Measurements from ENCODE around the gene NTRK1.

Gene NTRK1

GRCh38 chr1:156874142-156874541 is 13.5 kb downstream of the NTRK1 start:
- FAIRE-seq = no peak
- no peak for TF ChIP-seq TAF1 (IDR thresholded peaks at IDR 0.05; ENCODE audit: low read depth, low read length)
- no peak for TF ChIP-seq POU2F2 (IDR thresholded peaks at IDR 0.05; ENCODE audit: low read depth, low read length)
- no peak for TF ChIP-seq POLR2A (IDR thresholded peaks at IDR 0.05; ENCODE audit: low read depth, low read length)
- no peak for TF ChIP-seq PAX5 (IDR thresholded peaks at IDR 0.05; ENCODE audit: insufficient read depth, low read length, severe bottlenecking)
- no peak for TF ChIP-seq SPI1 (IDR thresholded peaks at IDR 0.05; ENCODE audit: low read depth, low read length)
- no peak for TF ChIP-seq POLR2AphosphoS5 (IDR thresholded peaks at IDR 0.05; ENCODE audit: low read depth, low read length)

GRCh38 chr1:156874572-156875340 is 14.1 kb downstream of the NTRK1 start:
- no peak for FAIRE-seq
- TF ChIP-seq POLR2AphosphoS5 (IDR thresholded peaks at IDR 0.05; ENCODE audit: low read depth, low read length) = no peak
- no peak for TF ChIP-seq PAX5 (IDR thresholded peaks at IDR 0.05; ENCODE audit: insufficient read depth, low read length, severe bottlenecking)
- DNase-seq (ENCODE audit: insufficient read length, low spot score) = no peak

More at GRCh38 chr1:156874142-156874541, 13.5 kb downstream of the NTRK1 start:
- DNase-seq (ENCODE audit: insufficient read length, low spot score) = no peak

GRCh38 chr1:156875341-156875615 is 14.6 kb downstream of the NTRK1 start:
- TF ChIP-seq SPI1 (IDR thresholded peaks at IDR 0.05; ENCODE audit: low read depth, low read length) (no peak), POLR2A (IDR thresholded peaks at IDR 0.05; ENCODE audit: low read depth, low read length) (no peak), POU2F2 (IDR thresholded peaks at IDR 0.05; ENCODE audit: low read depth, low read length) (no peak), POLR2AphosphoS5 (IDR thresholded peaks at IDR 0.05; ENCODE audit: low read depth, low read length) (no peak), PAX5 (IDR thresholded peaks at IDR 0.05; ENCODE audit: insufficient read depth, low read length, severe bottlenecking) (no peak), TAF1 (IDR thresholded peaks at IDR 0.05; ENCODE audit: low read depth, low read length) (no peak)
- no peak for FAIRE-seq
- DNase-seq (ENCODE audit: insufficient read length, low spot score) = no peak

- DNase-seq (ENCODE audit: insufficient read length, low spot score) = no peak
- no peak for FAIRE-seq
- TF ChIP-seq SPI1 (IDR thresholded peaks at IDR 0.05; ENCODE audit: low read depth, low read length) (no peak), TAF1 (IDR thresholded peaks at IDR 0.05; ENCODE audit: low read depth, low read length) (no peak), POLR2AphosphoS5 (IDR thresholded peaks at IDR 0.05; ENCODE audit: low read depth, low read length) (no peak), POLR2A (IDR thresholded peaks at IDR 0.05; ENCODE audit: low read depth, low read length) (no peak), POU2F2 (IDR thresholded peaks at IDR 0.05; ENCODE audit: low read depth, low read length) (no peak)
These were observed 15.6 kb downstream of the NTRK1 start for GRCh38 chr1:156876281-156876680.

GRCh38 chr1:156877433-156878170 is 16.9 kb downstream of the NTRK1 start:
- TF ChIP-seq POLR2AphosphoS5 (IDR thresholded peaks at IDR 0.05; ENCODE audit: low read depth, low read length) = no peak
- no peak for TF ChIP-seq PAX5 (IDR thresholded peaks at IDR 0.05; ENCODE audit: insufficient read depth, low read length, severe bottlenecking)
- TF ChIP-seq SPI1 (IDR thresholded peaks at IDR 0.05; ENCODE audit: low read depth, low read length) = no peak
- TF ChIP-seq POLR2A (IDR thresholded peaks at IDR 0.05; ENCODE audit: low read depth, low read length) = no peak
- TF ChIP-seq POU2F2 (IDR thresholded peaks at IDR 0.05; ENCODE audit: low read depth, low read length) = no peak
- no peak for TF ChIP-seq TAF1 (IDR thresholded peaks at IDR 0.05; ENCODE audit: low read depth, low read length)
- FAIRE-seq (no peak), DNase-seq (ENCODE audit: insufficient read length, low spot score) (no peak)

GRCh38 chr1:156879876-156880275 is 19.2 kb downstream of the NTRK1 start:
- TF ChIP-seq SPI1 (IDR thresholded peaks at IDR 0.05; ENCODE audit: low read depth, low read length) (no peak), POLR2A (IDR thresholded peaks at IDR 0.05; ENCODE audit: low read depth, low read length) (no peak), TAF1 (IDR thresholded peaks at IDR 0.05; ENCODE audit: low read depth, low read length) (no peak), POLR2AphosphoS5 (IDR thresholded peaks at IDR 0.05; ENCODE audit: low read depth, low read length) (no peak), POU2F2 (IDR thresholded peaks at IDR 0.05; ENCODE audit: low read depth, low read length) (no peak), PAX5 (IDR thresholded peaks at IDR 0.05; ENCODE audit: insufficient read depth, low read length, severe bottlenecking) (no peak)
- DNase-seq (ENCODE audit: insufficient read length, low spot score) (no peak), FAIRE-seq (no peak)

GRCh38 chr1:156880473-156880872 is 19.8 kb downstream of the NTRK1 start:
- TF ChIP-seq SPI1 (IDR thresholded peaks at IDR 0.05; ENCODE audit: low read depth, low read length) (no peak), POLR2AphosphoS5 (IDR thresholded peaks at IDR 0.05; ENCODE audit: low read depth, low read length) (no peak), TAF1 (IDR thresholded peaks at IDR 0.05; ENCODE audit: low read depth, low read length) (no peak), POU2F2 (IDR thresholded peaks at IDR 0.05; ENCODE audit: low read depth, low read length) (no peak), PAX5 (IDR thresholded peaks at IDR 0.05; ENCODE audit: insufficient read depth, low read length, severe bottlenecking) (no peak), POLR2A (IDR thresholded peaks at IDR 0.05; ENCODE audit: low read depth, low read length) (no peak)
- FAIRE-seq (no peak), DNase-seq (ENCODE audit: insufficient read length, low spot score) (no peak)

- FAIRE-seq (no peak), DNase-seq (ENCODE audit: insufficient read length, low spot score) (no peak)
- no peak for TF ChIP-seq POLR2A (IDR thresholded peaks at IDR 0.05; ENCODE audit: low read depth, low read length)
- no peak for TF ChIP-seq POLR2AphosphoS5 (IDR thresholded peaks at IDR 0.05; ENCODE audit: low read depth, low read length)
- no peak for TF ChIP-seq TAF1 (IDR thresholded peaks at IDR 0.05; ENCODE audit: low read depth, low read length)
- no peak for TF ChIP-seq POU2F2 (IDR thresholded peaks at IDR 0.05; ENCODE audit: low read depth, low read length)
- TF ChIP-seq PAX5 (IDR thresholded peaks at IDR 0.05; ENCODE audit: insufficient read depth, low read length, severe bottlenecking) = no peak
- TF ChIP-seq SPI1 (IDR thresholded peaks at IDR 0.05; ENCODE audit: low read depth, low read length) = no peak
These were observed 20.4 kb downstream of the NTRK1 start for GRCh38 chr1:156881101-156881500.

GRCh38 chr1:156881663-156882062 is 21.0 kb downstream of the NTRK1 start:
- FAIRE-seq = no peak
- TF ChIP-seq SPI1 (IDR thresholded peaks at IDR 0.05; ENCODE audit: low read depth, low read length) = no peak
- TF ChIP-seq PAX5 (IDR thresholded peaks at IDR 0.05; ENCODE audit: insufficient read depth, low read length, severe bottlenecking) = no peak
- TF ChIP-seq POLR2AphosphoS5 (IDR thresholded peaks at IDR 0.05; ENCODE audit: low read depth, low read length) = no peak

GRCh38 chr1:156882543-156882942 is 21.9 kb downstream of the NTRK1 start:
- DNase-seq (ENCODE audit: insufficient read length, low spot score) = no peak
- TF ChIP-seq PAX5 (IDR thresholded peaks at IDR 0.05; ENCODE audit: insufficient read depth, low read length, severe bottlenecking) = no peak
- TF ChIP-seq POLR2AphosphoS5 (IDR thresholded peaks at IDR 0.05; ENCODE audit: low read depth, low read length) = no peak
- no peak for TF ChIP-seq POLR2A (IDR thresholded peaks at IDR 0.05; ENCODE audit: low read depth, low read length)
- no peak for TF ChIP-seq SPI1 (IDR thresholded peaks at IDR 0.05; ENCODE audit: low read depth, low read length)
- TF ChIP-seq TAF1 (IDR thresholded peaks at IDR 0.05; ENCODE audit: low read depth, low read length) = no peak
- FAIRE-seq = no peak

More at GRCh38 chr1:156881663-156882062, 21.0 kb downstream of the NTRK1 start:
- no peak for DNase-seq (ENCODE audit: insufficient read length, low spot score)

Measured in GM12891 (cell line).